A549 (cell line): ENCODE data around the gene IFI30. TPM values are rescaled to one million over a fixed set of nuclear protein-coding genes. Genes with fewer than 3 reads are reported as not detected.

Experiments
- ATAC-seq, 2 experiments: fragments of 200-7000 bp in 1 of 2; fragments of >200 bp in 1 of 2; cut with Nextera tagmentation in 1 of 2; cut with Tn5 transposase in 1 of 2; 3 replicates each; pipeline versions ENCODE4 v1.8.0 to v1.9.1; 2018 to 2020; ENCODE audit warnings: mild to moderate bottlenecking in 1 of 2, moderate library complexity in 1 of 2
- CTCF ChIA-PET: fragments of 300-600 bp; sonication (Branson Sonifier 250); formaldehyde crosslinking; extraction: SDS; loops from one replicate; lab custom pipeline; 2021; ENCODE audit warnings: antibody characterized with exemption, inconsistent platforms; lab: Yijun Ruan, JAX
- POLR2A ChIA-PET: fragments of 350-600 bp; formaldehyde crosslinking; extraction: SDS; loops from one replicate; lab custom pipeline; 2021; ENCODE audit warnings: antibody characterized with exemption, inconsistent platforms; lab: Yijun Ruan, JAX
- DNase-seq, 2 experiments: peaks; one replicate each; pipeline versions ENCODE4 v3.0.0 to v3.0.0-alpha.2; 2011 to 2016; ENCODE audit warnings: low read depth in 1 of 2, low spot score in 1 of 2
- FAIRE-seq: peaks from 2 replicates; lab custom pipeline; 2011; peaks lifted over from hg19 to GRCh38; lab: Jason Lieb, UNC
- H3K27ac ChIP-seq, 2 experiments: fragments of >200 bp; sonication (Bioruptor Twin); formaldehyde crosslinking; 3 replicates each; pipeline ENCODE4 v1.5.1; 2016 to 2017
- H3K4me1 ChIP-seq: fragments of >200 bp; sonication (Bioruptor Twin); formaldehyde crosslinking; 3 replicates; pipeline ENCODE4 v1.6.1; 2016
- H3K4me2 ChIP-seq: fragments of >200 bp; sonication (Bioruptor Twin); formaldehyde crosslinking; 3 replicates; pipeline ENCODE4 v1.6.1; 2016
- H3K4me3 ChIP-seq: fragments of >200 bp; sonication (Bioruptor Twin); formaldehyde crosslinking; 3 replicates; pipeline ENCODE4 v1.5.1; 2016
- H3K9me3 ChIP-seq: fragments of >200 bp; sonication (Bioruptor Twin); formaldehyde crosslinking; 3 replicates; pipeline ENCODE4 v1.6.1; 2016
- EP300 ChIP-seq, 2 experiments: fragments of >200 bp; sonication (Bioruptor Twin); formaldehyde crosslinking; IDR thresholded peaks; 2 replicates in 1 of 2; 3 replicates in 1 of 2; pipeline ENCODE4 v1.6.1; 2016 to 2017
- ESRRA ChIP-seq: fragments of 150-350 bp; IDR thresholded peaks from 2 replicates; pipeline ENCODE4 v1.6.1; 2014; ENCODE audit warnings: mild to moderate bottlenecking, low read length, borderline replicate concordance
- KDM5A ChIP-seq: fragments of 200-600 bp; sonication (generic); IDR thresholded peaks from 2 replicates; pipeline ENCODE4 v1.6.1; 2016; ENCODE audit warnings: antibody characterized with exemption, mild to moderate bottlenecking
- NPAS2 ChIP-seq: fragments of 250-450 bp; sonication (Bioruptor Pico); IDR thresholded peaks from 2 replicates; pipeline ENCODE4 v1.8.0; 2022; ENCODE audit warnings: mild to moderate bottlenecking, moderate library complexity, borderline replicate concordance
- RFX5 ChIP-seq: fragments of 450-650 bp; IDR thresholded peaks from 2 replicates; pipeline ENCODE4 v1.7.1; 2014; ENCODE audit warnings: antibody characterized with exemption, mild to moderate bottlenecking, moderate library complexity
- whole genome bisulfite sequencing: methylation state at CpG from one replicate; pipeline ENCODE4 v1.1.6; 2017; ENCODE audit errors: missing lambda C conversion rate; 5-methylcytosine and 5-hydroxymethylcytosine counted together
- polyA plus RNA-seq, 4 experiments: library from polyadenylated mRNA; depleted of rRNA in 3 of 4; stranded (reverse); fragments of >200 nt; fragmentation: RNase III in 1 of 4; extraction: RNeasy Plus Mini Kit Qiagen cat#74134 plus additional on column Dnase treatment in 1 of 4; gene quantifications; 2 replicates in 3 of 4; 3 replicates in 1 of 4; pipeline ENCODE4 v1.2.3, GENCODE V29; 2011 to 2017
- TF ChIP-seq, protein P1 (sequence below): fragments of >200 bp; sonication (Bioruptor Twin); formaldehyde crosslinking; IDR thresholded peaks from 3 replicates; pipeline ENCODE4 v1.5.1; 2016
- TF ChIP-seq, protein P2 (sequence below): IDR thresholded peaks from 2 replicates; pipeline ENCODE4 v1.6.1; 2012
- TF ChIP-seq, protein P3 (sequence below): fragments of 250-450 bp; sonication (Bioruptor Pico); IDR thresholded peaks from 2 replicates; pipeline ENCODE4 v1.5.0; 2020; ENCODE audit warnings: low read depth, mild to moderate bottlenecking, moderate library complexity
- TF ChIP-seq, protein P4 (sequence below): IDR thresholded peaks from 2 replicates; pipeline ENCODE4 v1.6.1; 2012

Gene IFI30
- polyA plus RNA-seq, 2 of the 4 experiments (the other 2 are of a cell fraction), result 11.2 to 13.5 TPM

DNA sequence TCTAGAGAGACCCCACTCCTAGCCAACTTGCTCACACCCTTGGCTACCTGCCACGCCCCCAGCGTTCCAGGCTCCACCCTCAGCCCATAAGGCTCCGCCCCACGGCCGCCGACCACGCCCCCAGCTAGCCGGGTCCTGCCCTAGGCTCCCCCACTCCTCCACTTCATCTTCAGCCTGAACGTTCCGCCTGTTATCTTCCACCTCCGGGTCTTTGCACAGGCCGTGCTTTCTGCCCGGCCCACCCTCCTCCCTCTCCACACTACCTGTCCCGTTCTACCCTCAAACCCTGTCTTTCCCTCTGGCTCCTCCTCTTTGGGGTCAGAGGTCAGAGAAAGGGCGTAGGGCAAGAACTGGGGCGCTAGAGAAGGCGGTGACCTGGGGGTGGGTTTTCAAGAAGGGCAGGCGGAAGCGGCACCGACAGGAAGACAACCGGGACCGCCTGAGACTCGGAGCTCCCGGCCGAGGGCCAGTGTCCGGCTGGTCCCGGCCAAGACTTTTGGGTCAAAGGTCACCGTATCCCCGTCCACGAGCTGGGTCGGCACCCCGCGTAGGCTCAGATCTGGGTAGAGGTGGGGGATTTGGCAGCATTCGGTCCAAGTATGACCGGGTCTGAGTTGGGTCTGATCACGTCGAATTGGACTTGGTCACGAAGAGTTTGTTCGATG is 50.4 kb downstream of the IFI30 start:
- Histone ChIP-seq H3K4me2 (peak overlapping the region; percentile 84), H3K4me3 (peak overlapping the region; percentile 68), H3K27ac (peak overlapping the region; percentile 83 to 86), H3K4me1 (peaks cover 5% of the 10 kb centered on the region; the same call in 2 of the 3 replicates), H3K9me3 (no peaks in the 10 kb centered on the region)
- FAIRE-seq (no peak), ATAC-seq (peak; percentile 66 to 75), DNase-seq (peak in 1 of 2 experiments; percentile 79)
- ChIA-PET POLR2A (interaction anchor here (0.6 to 1.6 kb wide), 7 partner anchors 16 to 57 kb away, joined by 3 to 10 read pairs (median 5); partner anchors contain the start of genes JUND, MPV17L2 and RAB3A), CTCF (interaction anchor here (0.8 to 3.1 kb wide), 8 partner anchors 16 to 164 kb away, joined by 3 to 15 read pairs (median 4); no protein-coding TSS in a partner anchor)
- TF ChIP-seq, protein P1, sequence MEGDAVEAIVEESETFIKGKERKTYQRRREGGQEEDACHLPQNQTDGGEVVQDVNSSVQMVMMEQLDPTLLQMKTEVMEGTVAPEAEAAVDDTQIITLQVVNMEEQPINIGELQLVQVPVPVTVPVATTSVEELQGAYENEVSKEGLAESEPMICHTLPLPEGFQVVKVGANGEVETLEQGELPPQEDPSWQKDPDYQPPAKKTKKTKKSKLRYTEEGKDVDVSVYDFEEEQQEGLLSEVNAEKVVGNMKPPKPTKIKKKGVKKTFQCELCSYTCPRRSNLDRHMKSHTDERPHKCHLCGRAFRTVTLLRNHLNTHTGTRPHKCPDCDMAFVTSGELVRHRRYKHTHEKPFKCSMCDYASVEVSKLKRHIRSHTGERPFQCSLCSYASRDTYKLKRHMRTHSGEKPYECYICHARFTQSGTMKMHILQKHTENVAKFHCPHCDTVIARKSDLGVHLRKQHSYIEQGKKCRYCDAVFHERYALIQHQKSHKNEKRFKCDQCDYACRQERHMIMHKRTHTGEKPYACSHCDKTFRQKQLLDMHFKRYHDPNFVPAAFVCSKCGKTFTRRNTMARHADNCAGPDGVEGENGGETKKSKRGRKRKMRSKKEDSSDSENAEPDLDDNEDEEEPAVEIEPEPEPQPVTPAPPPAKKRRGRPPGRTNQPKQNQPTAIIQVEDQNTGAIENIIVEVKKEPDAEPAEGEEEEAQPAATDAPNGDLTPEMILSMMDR, result no peak
- no peak for TF ChIP-seq EP300 (IDR thresholded peaks at IDR 0.05)
- TF ChIP-seq, protein P2, sequence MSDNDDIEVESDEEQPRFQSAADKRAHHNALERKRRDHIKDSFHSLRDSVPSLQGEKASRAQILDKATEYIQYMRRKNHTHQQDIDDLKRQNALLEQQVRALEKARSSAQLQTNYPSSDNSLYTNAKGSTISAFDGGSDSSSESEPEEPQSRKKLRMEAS, result peak; percentile 37; the same call in 1 of the 2 replicates
- TF ChIP-seq KDM5A, result no peak
- TF ChIP-seq ESRRA, result 0 out of 2 replicates have a peak, but pooled peaks have one; percentile 35
- 1% methylated on average over 21 of the region's 39 CpGs for WGBS

- POLR2A ChIA-PET, result interaction anchor here (0.6 to 1.6 kb wide), 6 partner anchors 16 to 56 kb away, joined by 3 to 10 read pairs (median 6); partner anchors contain the start of genes JUND, MPV17L2 and RAB3A
- 91% methylated on average over 10 of the region's 81 CpGs for WGBS
Measured at GRCh38 chr19:18224525-18225354, 51.1 kb downstream of the IFI30 start.

DNA sequence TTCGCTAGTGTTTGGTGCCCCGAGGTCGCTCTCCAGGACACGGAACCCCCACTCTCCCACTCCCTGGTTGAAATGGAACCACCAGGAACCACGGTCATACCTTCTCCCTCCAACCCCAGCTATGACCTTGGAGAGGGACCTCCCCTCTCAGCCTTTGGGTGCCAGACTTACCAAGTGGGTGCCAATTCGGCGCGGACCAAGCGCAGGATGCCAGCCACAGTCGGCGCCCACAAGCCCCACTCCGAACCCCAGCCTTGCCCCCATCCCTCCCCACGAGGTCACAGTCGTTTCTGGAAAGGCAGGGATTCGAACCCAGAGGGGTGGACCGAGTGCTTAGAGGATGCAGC is 51.7 kb downstream of the IFI30 start:
- Histone ChIP-seq H3K27ac (peak overlapping the region in 1 of 2 experiments; percentile 85; a peak in 2 of 6 replicates), H3K4me1 (peaks cover 5% of the 10 kb centered on the region; the same call in 2 of the 3 replicates), H3K4me3 (no peak overlapping the region; the same call in 2 of the 3 replicates), H3K4me2 (peak overlapping the region; percentile 84; the same call in 2 of the 3 replicates), H3K9me3 (no peaks in the 10 kb centered on the region)
- ChIA-PET CTCF (interaction anchor here (1.3 to 2.4 kb wide), 2 partner anchors 27 to 54 kb away, joined by 3 to 9 read pairs; no protein-coding TSS in a partner anchor), POLR2A (no interaction called here)
- WGBS, result 82% methylated on average over 10 of the region's 16 CpGs
- no peak for DNase-seq
- TF ChIP-seq, protein P3, sequence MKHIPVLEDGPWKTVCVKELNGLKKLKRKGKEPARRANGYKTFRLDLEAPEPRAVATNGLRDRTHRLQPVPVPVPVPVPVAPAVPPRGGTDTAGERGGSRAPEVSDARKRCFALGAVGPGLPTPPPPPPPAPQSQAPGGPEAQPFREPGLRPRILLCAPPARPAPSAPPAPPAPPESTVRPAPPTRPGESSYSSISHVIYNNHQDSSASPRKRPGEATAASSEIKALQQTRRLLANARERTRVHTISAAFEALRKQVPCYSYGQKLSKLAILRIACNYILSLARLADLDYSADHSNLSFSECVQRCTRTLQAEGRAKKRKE (CRISPR knock-in tag), result no peak
- TF ChIP-seq RFX5, result no peak
- TF ChIP-seq, protein P4, sequence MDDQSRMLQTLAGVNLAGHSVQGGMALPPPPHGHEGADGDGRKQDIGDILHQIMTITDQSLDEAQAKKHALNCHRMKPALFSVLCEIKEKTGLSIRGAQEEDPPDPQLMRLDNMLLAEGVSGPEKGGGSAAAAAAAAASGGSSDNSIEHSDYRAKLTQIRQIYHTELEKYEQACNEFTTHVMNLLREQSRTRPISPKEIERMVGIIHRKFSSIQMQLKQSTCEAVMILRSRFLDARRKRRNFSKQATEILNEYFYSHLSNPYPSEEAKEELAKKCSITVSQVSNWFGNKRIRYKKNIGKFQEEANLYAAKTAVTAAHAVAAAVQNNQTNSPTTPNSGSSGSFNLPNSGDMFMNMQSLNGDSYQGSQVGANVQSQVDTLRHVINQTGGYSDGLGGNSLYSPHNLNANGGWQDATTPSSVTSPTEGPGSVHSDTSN, result no peak
- no peak for FAIRE-seq
- ATAC-seq, result no peak

More at GRCh38 chr19:18224525-18225354, 51.1 kb downstream of the IFI30 start:
- CTCF ChIA-PET, result interaction anchor here (0.8 to 3.1 kb wide), 8 partner anchors 15 to 163 kb away, joined by 3 to 15 read pairs (median 5); no protein-coding TSS in a partner anchor
- Histone ChIP-seq H3K27ac (peak overlapping the region; percentile 83 to 86), H3K4me3 (peak overlapping the region; percentile 68), H3K9me3 (no peaks in the 10 kb centered on the region), H3K4me1 (peaks cover 5% of the 10 kb centered on the region; the same call in 2 of the 3 replicates), H3K4me2 (peak overlapping the region; percentile 84)
- FAIRE-seq (peak; percentile 28), ATAC-seq (peak; percentile 92 to 98), DNase-seq (peak; percentile 89 to 99)
- TF ChIP-seq, protein P2, result 0 out of 2 replicates have a peak, but pooled peaks have one; percentile 2
- no peak for TF ChIP-seq NPAS2 (CRISPR knock-in tag)
